GM06990 (cell line): ENCODE measurements around the gene CLCN6.

ENCODE experiments used
- DNase-seq: peaks from one replicate; pipeline ENCODE4 v3.0.0-alpha.2; 2011; ENCODE audit not compliant: insufficient read length; ENCODE audit errors: extremely low read depth
- H3K27me3 ChIP-seq: replicated peaks from 2 replicates; pipeline ENCODE4 v1.6.0; 2011; ENCODE audit warnings: low read length; ENCODE audit not compliant: control insufficient read depth, insufficient read depth
- H3K36me3 ChIP-seq: 2 replicates; pipeline ENCODE4 v1.5.1; 2011; ENCODE audit warnings: low read length; ENCODE audit not compliant: control insufficient read depth, insufficient read depth
- H3K4me3 ChIP-seq: replicated peaks from 2 replicates; pipeline ENCODE4 v1.5.1; 2011; ENCODE audit warnings: low read depth, mild to moderate bottlenecking, control low read depth, low read length
- TF ChIP-seq, protein P1 (sequence below): IDR thresholded peaks from 2 replicates; pipeline ENCODE4 v1.5.1; 2011; ENCODE audit warnings: low read length, control low read depth, mild to moderate bottlenecking, inconsistent platforms; ENCODE audit not compliant: insufficient read depth, poor library complexity, severe bottlenecking

CLCN6 gene

DNA sequence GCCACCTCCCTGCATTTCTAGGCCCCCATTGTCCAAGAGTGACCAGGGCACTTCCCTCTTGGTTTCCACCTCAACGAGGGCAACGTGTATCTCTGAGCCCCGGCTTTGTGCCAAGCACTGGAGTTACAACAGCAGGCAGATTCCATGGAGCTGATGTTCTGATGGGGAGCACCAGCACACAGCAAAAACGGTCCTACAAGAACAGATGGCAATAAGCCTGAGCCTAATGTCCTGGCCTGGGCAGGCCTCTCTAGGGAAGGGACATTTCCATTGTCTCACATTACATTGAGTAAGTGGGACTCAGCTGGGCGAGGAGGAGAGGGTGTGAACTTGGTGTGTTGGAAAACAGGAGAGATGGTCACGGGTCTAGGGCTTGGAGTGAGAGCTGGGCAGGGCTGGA lies 79.9 kb downstream of the CLCN6 start:
- no peak for DNase-seq
- Histone ChIP-seq H3K4me3 (no peak overlapping the region), H3K36me3 (no peaks in the 10 kb centered on the region), H3K27me3 (no peaks in the 10 kb centered on the region; the same call in 1 of the 2 replicates)
- TF ChIP-seq, protein P1, sequence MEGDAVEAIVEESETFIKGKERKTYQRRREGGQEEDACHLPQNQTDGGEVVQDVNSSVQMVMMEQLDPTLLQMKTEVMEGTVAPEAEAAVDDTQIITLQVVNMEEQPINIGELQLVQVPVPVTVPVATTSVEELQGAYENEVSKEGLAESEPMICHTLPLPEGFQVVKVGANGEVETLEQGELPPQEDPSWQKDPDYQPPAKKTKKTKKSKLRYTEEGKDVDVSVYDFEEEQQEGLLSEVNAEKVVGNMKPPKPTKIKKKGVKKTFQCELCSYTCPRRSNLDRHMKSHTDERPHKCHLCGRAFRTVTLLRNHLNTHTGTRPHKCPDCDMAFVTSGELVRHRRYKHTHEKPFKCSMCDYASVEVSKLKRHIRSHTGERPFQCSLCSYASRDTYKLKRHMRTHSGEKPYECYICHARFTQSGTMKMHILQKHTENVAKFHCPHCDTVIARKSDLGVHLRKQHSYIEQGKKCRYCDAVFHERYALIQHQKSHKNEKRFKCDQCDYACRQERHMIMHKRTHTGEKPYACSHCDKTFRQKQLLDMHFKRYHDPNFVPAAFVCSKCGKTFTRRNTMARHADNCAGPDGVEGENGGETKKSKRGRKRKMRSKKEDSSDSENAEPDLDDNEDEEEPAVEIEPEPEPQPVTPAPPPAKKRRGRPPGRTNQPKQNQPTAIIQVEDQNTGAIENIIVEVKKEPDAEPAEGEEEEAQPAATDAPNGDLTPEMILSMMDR, result no peak

DNA sequence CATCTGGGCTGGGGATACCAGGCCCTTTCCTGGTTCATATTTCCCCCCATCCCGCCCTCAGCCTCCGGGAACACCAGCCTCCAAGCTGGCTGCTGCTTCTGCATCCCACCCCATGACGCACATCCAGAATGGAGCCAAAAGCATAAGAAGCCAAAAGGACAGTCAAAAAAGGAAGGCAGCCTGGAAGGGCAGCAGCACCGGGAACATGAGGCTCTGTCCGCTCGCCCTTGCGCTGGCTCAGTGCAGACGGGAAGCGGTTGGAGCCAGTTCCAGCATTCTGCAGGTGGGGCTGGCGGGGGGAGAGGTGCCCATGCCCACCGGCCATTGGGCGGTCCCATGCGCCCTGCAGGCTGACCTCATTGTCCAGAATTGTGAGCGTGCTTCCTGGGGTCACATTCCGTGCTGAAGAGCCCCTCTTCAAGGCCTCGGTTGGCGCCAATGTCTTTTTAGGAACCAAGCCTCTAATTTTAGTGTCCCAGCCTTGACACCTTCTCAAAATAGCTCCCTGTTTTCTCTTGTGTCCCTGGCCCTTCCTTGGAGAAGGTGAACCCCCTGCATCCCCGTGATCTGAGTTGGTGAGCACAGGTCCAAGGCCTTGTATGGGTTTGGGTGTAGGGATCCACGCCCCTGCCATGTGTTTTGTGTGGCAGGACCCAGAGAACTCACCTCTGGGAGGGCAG lies 81.1 kb downstream of the CLCN6 start:
- TF ChIP-seq, protein P1, result no peak
- Histone ChIP-seq H3K27me3 (no peaks in the 10 kb centered on the region; the same call in 1 of the 2 replicates), H3K36me3 (no peaks in the 10 kb centered on the region), H3K4me3 (no peak overlapping the region)
- DNase-seq, result no peak

DNA sequence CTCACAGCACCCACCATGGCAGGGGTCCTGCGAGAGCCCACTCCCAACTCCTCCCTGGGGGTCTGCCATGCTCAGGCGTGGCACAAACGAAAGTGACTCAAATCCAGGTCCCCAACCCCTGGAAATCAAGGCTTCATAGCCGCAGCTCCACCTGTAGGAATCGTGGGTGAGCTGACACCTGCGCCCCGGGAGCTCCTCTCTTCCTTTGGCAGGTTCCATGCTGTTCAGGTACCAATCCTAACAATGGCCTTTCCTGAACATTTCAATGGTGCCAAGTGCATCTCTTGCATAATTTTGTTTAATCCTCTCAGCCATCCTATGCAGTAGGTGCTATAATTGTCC lies 81.6 kb downstream of the CLCN6 start:
- Histone ChIP-seq H3K27me3 (no peaks in the 10 kb centered on the region; the same call in 1 of the 2 replicates), H3K36me3 (no peaks in the 10 kb centered on the region), H3K4me3 (no peak overlapping the region)
- TF ChIP-seq, protein P1, result no peak
- no peak for DNase-seq

GRCh38 chr1:11888206-11888876 lies 82.3 kb downstream of the CLCN6 start:
- H3K36me3 ChIP-seq, result no peaks in the 10 kb centered on the region
- TF ChIP-seq, protein P1, result no peak
- H3K27me3 ChIP-seq, result no peaks in the 10 kb centered on the region; the same call in 1 of the 2 replicates
- no peak for DNase-seq
- H3K4me3 ChIP-seq, result no peak overlapping the region

DNA sequence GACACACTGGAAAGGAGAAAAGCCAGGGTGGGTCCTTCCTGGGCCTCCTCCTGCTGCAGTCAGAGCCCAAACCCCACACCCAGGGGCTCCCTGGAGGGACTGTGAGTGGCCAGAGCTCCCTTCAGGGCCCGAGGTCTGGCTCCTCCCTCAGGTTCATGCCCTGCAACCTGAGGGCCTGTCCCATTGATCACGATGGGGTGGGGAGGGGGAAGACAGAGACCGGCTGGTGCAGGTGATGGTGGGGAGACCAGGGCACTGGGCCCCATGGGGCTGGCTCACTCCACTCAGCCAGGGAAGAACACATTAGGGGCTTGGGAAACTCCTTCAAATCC lies 82.9 kb downstream of the CLCN6 start:
- Histone ChIP-seq H3K4me3 (no peak overlapping the region), H3K27me3 (no peaks in the 10 kb centered on the region; the same call in 1 of the 2 replicates), H3K36me3 (no peaks in the 10 kb centered on the region)
- TF ChIP-seq, protein P1, result no peak
- no peak for DNase-seq
